ENCODE measurements around the gene MGP.

Gene MGP

GRCh38 chr12:14915736-14916135 is 30.1 kb upstream of the MGP start:
- DNase-seq (ENCODE audit: low read depth in 1 of 2, low spot score in 1 of 2) = no peak
- in situ Hi-C loops (cut with HindIII; ENCODE audit: low pct_unique_long_range_greater_than_20kb, low sequenced_read_pairs) = no loop called here
- no peak for TF ChIP-seq JUND (IDR thresholded peaks at IDR 0.05; ENCODE audit: low read depth)

GRCh38 chr12:14913381-14913781 is 27.7 kb upstream of the MGP start:
- in situ Hi-C loops (cut with HindIII; ENCODE audit: low pct_unique_long_range_greater_than_20kb, low sequenced_read_pairs) = no loop called here
- no peak for TF ChIP-seq JUND (IDR thresholded peaks at IDR 0.05; ENCODE audit: low read depth)
- DNase-seq (ENCODE audit: low read depth in 1 of 2, low spot score in 1 of 2) = no peak

- no peak for DNase-seq (ENCODE audit: low read depth in 1 of 2, low spot score in 1 of 2)
- TF ChIP-seq JUND (IDR thresholded peaks at IDR 0.05; ENCODE audit: low read depth) = no peak
- in situ Hi-C loops (cut with HindIII; ENCODE audit: low pct_unique_long_range_greater_than_20kb, low sequenced_read_pairs) = no loop called here
Observed at GRCh38 chr12:14911131-14911530, 25.5 kb upstream of the MGP start.

- in situ Hi-C loops (cut with HindIII; ENCODE audit: low pct_unique_long_range_greater_than_20kb, low sequenced_read_pairs) = no loop called here
- DNase-seq (ENCODE audit: low read depth in 1 of 2, low spot score in 1 of 2) = no peak
Observed at GRCh38 chr12:14910090-14910915, 24.6 kb upstream of the MGP start.

GRCh38 chr12:14907953-14908352 is 22.3 kb upstream of the MGP start:
- TF ChIP-seq JUND (IDR thresholded peaks at IDR 0.05; ENCODE audit: low read depth) = no peak
- in situ Hi-C loops (cut with HindIII; ENCODE audit: low pct_unique_long_range_greater_than_20kb, low sequenced_read_pairs) = no loop called here
- no peak for DNase-seq (ENCODE audit: low read depth in 1 of 2, low spot score in 1 of 2)

More at GRCh38 chr12:14910090-14910915, 24.6 kb upstream of the MGP start:
- no peak for TF ChIP-seq JUND (IDR thresholded peaks at IDR 0.05; ENCODE audit: low read depth)

GRCh38 chr12:14906114-14906513 is 20.5 kb upstream of the MGP start:
- DNase-seq (ENCODE audit: low read depth in 1 of 2, low spot score in 1 of 2) = peak in 1 of 2 experiments; percentile 90
- no peak for TF ChIP-seq JUND (IDR thresholded peaks at IDR 0.05; ENCODE audit: low read depth)
- in situ Hi-C loops (cut with HindIII; ENCODE audit: low pct_unique_long_range_greater_than_20kb, low sequenced_read_pairs) = no loop called here

- TF ChIP-seq JUND (IDR thresholded peaks at IDR 0.05; ENCODE audit: low read depth) = no peak
- no peak for DNase-seq (ENCODE audit: low read depth in 1 of 2, low spot score in 1 of 2)
- in situ Hi-C loops (cut with HindIII; ENCODE audit: low pct_unique_long_range_greater_than_20kb, low sequenced_read_pairs) = no loop called here
Observed at GRCh38 chr12:14905269-14906004, 19.8 kb upstream of the MGP start.

GRCh38 chr12:14904854-14905253 is 19.2 kb upstream of the MGP start:
- TF ChIP-seq JUND (IDR thresholded peaks at IDR 0.05; ENCODE audit: low read depth) = 0 out of 2 replicates have a peak, but pooled peaks have one; percentile 25
- DNase-seq (ENCODE audit: low read depth in 1 of 2, low spot score in 1 of 2) = peak in 1 of 2 experiments; percentile 86
- in situ Hi-C loops (cut with HindIII; ENCODE audit: low pct_unique_long_range_greater_than_20kb, low sequenced_read_pairs) = no loop called here

GRCh38 chr12:14903386-14904098 is 17.9 kb upstream of the MGP start:
- in situ Hi-C loops (cut with HindIII; ENCODE audit: low pct_unique_long_range_greater_than_20kb, low sequenced_read_pairs) = no loop called here
- peak in 1 of 2 experiments; percentile 86 for DNase-seq (ENCODE audit: low read depth in 1 of 2, low spot score in 1 of 2)
- TF ChIP-seq JUND (IDR thresholded peaks at IDR 0.05; ENCODE audit: low read depth) = no peak

- TF ChIP-seq JUND (IDR thresholded peaks at IDR 0.05; ENCODE audit: low read depth) = peak; percentile 65
- peak in 1 of 2 experiments; percentile 89 for DNase-seq (ENCODE audit: low read depth in 1 of 2, low spot score in 1 of 2)
- in situ Hi-C loops (cut with HindIII; ENCODE audit: low pct_unique_long_range_greater_than_20kb, low sequenced_read_pairs) = no loop called here
Observed at GRCh38 chr12:14902465-14902864, 16.8 kb upstream of the MGP start.

GRCh38 chr12:14901228-14901562 is 15.5 kb upstream of the MGP start:
- in situ Hi-C loops (cut with HindIII; ENCODE audit: low pct_unique_long_range_greater_than_20kb, low sequenced_read_pairs) = no loop called here
- peak in 1 of 2 experiments; percentile 88 for DNase-seq (ENCODE audit: low read depth in 1 of 2, low spot score in 1 of 2)
- TF ChIP-seq JUND (IDR thresholded peaks at IDR 0.05; ENCODE audit: low read depth) = no peak

- in situ Hi-C loops (cut with HindIII; ENCODE audit: low pct_unique_long_range_greater_than_20kb, low sequenced_read_pairs) = no loop called here
- peak in 1 of 2 experiments; percentile 84 for DNase-seq (ENCODE audit: low read depth in 1 of 2, low spot score in 1 of 2)
- TF ChIP-seq JUND (IDR thresholded peaks at IDR 0.05; ENCODE audit: low read depth) = peak; percentile 69
Observed at GRCh38 chr12:14900521-14901227, 15.0 kb upstream of the MGP start.

All from T47D (cell line).